HepG2 (cell line): Measurements from ENCODE around the gene SDK2. TPM values are rescaled to one million over a fixed set of nuclear protein-coding genes. Genes with fewer than 3 reads are reported as not detected.

Source experiments
- DPF2 ChIP-seq: sonication (generic); formaldehyde crosslinking; IDR thresholded peaks from 2 replicates; pipeline ENCODE4 v1.4.0; 2020; ENCODE audit warnings: mild to moderate bottlenecking, low read depth, missing genetic modification reagents, borderline replicate concordance
- FOXP4 ChIP-seq: sonication (generic); formaldehyde crosslinking; IDR thresholded peaks from 2 replicates; pipeline ENCODE4 v1.4.0; 2020; ENCODE audit warnings: missing genetic modification reagents
- IRF9 ChIP-seq: sonication (generic); formaldehyde crosslinking; IDR thresholded peaks from 2 replicates; pipeline ENCODE4 v1.8.0; 2022; ENCODE audit warnings: missing genetic modification reagents, mild to moderate bottlenecking, borderline replicate concordance
- ISX ChIP-seq: sonication (generic); formaldehyde crosslinking; conservative IDR thresholded peaks from 2 replicates; pipeline ENCODE4 v1.5.0; 2020; ENCODE audit warnings: missing genetic modification reagents
- MXD4 ChIP-seq: IDR thresholded peaks from 2 replicates; pipeline ENCODE4 v1.6.1; 2016; ENCODE audit warnings: mild to moderate bottlenecking, missing biosample characterization, missing genetic modification reagents
- NR0B2 ChIP-seq: sonication (generic); formaldehyde crosslinking; IDR thresholded peaks from 2 replicates; pipeline ENCODE4 v1.4.0; 2020; ENCODE audit warnings: mild to moderate bottlenecking, missing genetic modification reagents
- PRDM15 ChIP-seq: sonication (generic); formaldehyde crosslinking; IDR thresholded peaks from 2 replicates; pipeline ENCODE4 v1.4.0; 2020; ENCODE audit warnings: missing genetic modification reagents
- RELA ChIP-seq: sonication (generic); formaldehyde crosslinking; IDR thresholded peaks from 2 replicates; pipeline ENCODE4 v1.4.0; 2020; ENCODE audit warnings: missing genetic modification reagents
- RFX5 ChIP-seq: IDR thresholded peaks from 2 replicates; pipeline ENCODE4 v1.6.1; 2011; ENCODE audit warnings: low read depth, low read length, improper control_type of control experiment
- SNAPC5 ChIP-seq: sonication (generic); formaldehyde crosslinking; IDR thresholded peaks from 2 replicates; pipeline ENCODE4 v1.8.1; 2023; ENCODE audit warnings: mild to moderate bottlenecking, missing genetic modification reagents, borderline replicate concordance
- STAT6 ChIP-seq: sonication (generic); formaldehyde crosslinking; IDR thresholded peaks from 2 replicates; pipeline ENCODE4 v1.4.0; 2020; ENCODE audit warnings: missing genetic modification reagents, mild to moderate bottlenecking, borderline replicate concordance
- ZFYVE20 ChIP-seq: sonication (generic); formaldehyde crosslinking; IDR thresholded peaks from 2 replicates; pipeline ENCODE4 v1.8.0; 2023; ENCODE audit warnings: low read depth, mild to moderate bottlenecking, moderate library complexity, missing genetic modification reagents, borderline replicate concordance
- ZNF18 ChIP-seq: sonication (generic); formaldehyde crosslinking; IDR thresholded peaks from 2 replicates; pipeline ENCODE4 v1.8.0; 2022; ENCODE audit warnings: mild to moderate bottlenecking, missing genetic modification reagents; ENCODE audit not compliant: insufficient replicate concordance
- ZNF501 ChIP-seq: sonication (generic); formaldehyde crosslinking; IDR thresholded peaks from 2 replicates; pipeline ENCODE4 v1.5.1; 2020; ENCODE audit warnings: mild to moderate bottlenecking, moderate library complexity, missing genetic modification reagents
- ZNF614 ChIP-seq: IDR thresholded peaks from 2 replicates; pipeline ENCODE4 v1.6.1; 2018; ENCODE audit warnings: missing biosample characterization, missing genetic modification reagents, inconsistent platforms, borderline replicate concordance
- ZNF660 ChIP-seq: sonication (generic); formaldehyde crosslinking; IDR thresholded peaks from 2 replicates; pipeline ENCODE4 v1.5.1; 2020; ENCODE audit warnings: mild to moderate bottlenecking, low read depth, missing genetic modification reagents, borderline replicate concordance
- ZSCAN31 ChIP-seq: sonication (generic); formaldehyde crosslinking; IDR thresholded peaks from 2 replicates; pipeline ENCODE4 v1.5.0; 2020; ENCODE audit warnings: low read depth, mild to moderate bottlenecking, missing genetic modification reagents
- polyA plus RNA-seq, 8 experiments: library from polyadenylated mRNA; depleted of rRNA in 3 of 8; stranded (reverse) in 7 of 8; unstranded in 1 of 8; fragments of >200 nt; fragmentation: Illumina TruSeq in 4 of 8; extraction: Trizol in 4 of 8; gene quantifications; 2 replicates each; pipeline versions ENCODE4 v1.2.1 to v1.2.3, GENCODE V29; 2011 to 2016; ENCODE audit warnings: low read depth in 4 of 8, missing spikeins in 1 of 8, mixed read lengths in 1 of 8; ENCODE audit not compliant: insufficient read depth in 1 of 8
- total RNA-seq, 5 experiments: library from RNA; depleted of rRNA; stranded (reverse); fragments of >200 nt; fragmentation: Illumina TruSeq; extraction: Trizol; gene quantifications; 2 replicates each; pipeline ENCODE4 v1.2.3, GENCODE V29; 2016; ENCODE audit warnings: low read depth in 1 of 5

SDK2 gene
- total and polyA plus RNA-seq, 2 of the 13 experiments (the other 11 are each of a cell fraction or from before 2014, with no cell fraction given) = not detected

- 0 out of 2 replicates have a peak, but pooled peaks have one; percentile 34 for TF ChIP-seq ZNF501
- TF ChIP-seq PRDM15 (CRISPR knock-in tag) = no peak
- no peak for TF ChIP-seq ZNF614 (CRISPR knock-in tag)
- no peak for TF ChIP-seq RFX5
- no peak for TF ChIP-seq ZSCAN31 (CRISPR knock-in tag)
- TF ChIP-seq NR0B2 (CRISPR knock-in tag) = no peak
- TF ChIP-seq ISX (CRISPR knock-in tag) = no peak
- TF ChIP-seq DPF2 (CRISPR knock-in tag) = no peak
- no peak for TF ChIP-seq FOXP4 (CRISPR knock-in tag)
- TF ChIP-seq RELA (CRISPR knock-in tag) = no peak
- TF ChIP-seq ZFYVE20 (CRISPR knock-in tag) = no peak
- no peak for TF ChIP-seq IRF9 (CRISPR knock-in tag)
- TF ChIP-seq ZNF660 (CRISPR knock-in tag) = no peak
- TF ChIP-seq SNAPC5 (CRISPR knock-in tag) = no peak
- no peak for TF ChIP-seq MXD4 (CRISPR knock-in tag)
- TF ChIP-seq ZNF18 (CRISPR knock-in tag) = no peak
- no peak for TF ChIP-seq STAT6 (CRISPR knock-in tag)
Measured at GRCh38 chr17:73340093-73340596, 304.1 kb downstream of the SDK2 start (continued).
